Thoracic aorta (tissue), 2 donors: ENCODE results near the gene CDADC1. TPM values are rescaled to one million over a fixed set of nuclear protein-coding genes. Genes with fewer than 3 reads are reported as not detected.
A peak's percentile ranks its signal among the peaks of the same experiment; 100 is the strongest.
"Not testable (repeated sequence)": the region's sequence is repeated elsewhere in the genome, so short reads cannot be mapped to it uniquely, and the experiment has no call there.

ENCODE experiments used
- ATAC-seq: fragments of 150-250 bp; one replicate; pipeline ENCODE4 v1.8.0; 2017; ENCODE audit warnings: low read depth; ENCODE audit not compliant: insufficient number of reproducible peaks, low FRiP score
- DNase-seq: peaks from one replicate; pipeline ENCODE4 v3.0.0-alpha.2; 2020; ENCODE audit warnings: low spot score
- H3K27ac ChIP-seq, 2 donors: fragments of 200-600 bp; sonication (generic); 1 replicate in 1 of 2; 2 replicates in 1 of 2; pipeline ENCODE4 v1.5.1; 2016; ENCODE audit warnings: mild to moderate bottlenecking in 2 of 2, moderate library complexity in 2 of 2
- H3K27me3 ChIP-seq: fragments of 200-600 bp; sonication (generic); replicated peaks from 2 replicates; pipeline ENCODE4 v1.6.0; 2016; ENCODE audit warnings: mild to moderate bottlenecking; ENCODE audit not compliant: insufficient read depth
- H3K36me3 ChIP-seq: fragments of 200-600 bp; sonication (generic); one replicate; pipeline ENCODE4 v1.5.1; 2016
- H3K4me1 ChIP-seq, 2 donors: fragments of 200-600 bp; sonication (generic); 1 replicate in 1 of 2; 2 replicates in 1 of 2; pipeline versions ENCODE4 v1.5.1 to v1.6.0; 2016; ENCODE audit warnings: low read depth in 2 of 2, mild to moderate bottlenecking in 1 of 2; ENCODE audit not compliant: control insufficient read depth in 1 of 2
- H3K4me3 ChIP-seq: fragments of 200-600 bp; sonication (generic); 2 replicates; pipeline ENCODE4 v1.5.1; 2016; ENCODE audit warnings: mild to moderate bottlenecking
- H3K9me3 ChIP-seq: fragments of 200-600 bp; sonication (generic); 2 replicates; pipeline ENCODE4 v1.5.1; 2016
- CTCF ChIP-seq: fragments of 200-600 bp; sonication (generic); IDR thresholded peaks from one replicate; pipeline ENCODE4 v1.5.1; 2019; ENCODE audit warnings: antibody characterized with exemption
- total RNA-seq, 2 donors: library from RNA; depleted of rRNA; stranded (reverse); fragments of >200 nt; gene quantifications; one replicate each; pipeline versions ENCODE4 v1.1.0 to v1.2.3, GENCODE V29; 2016

CDADC1 gene
- total RNA-seq, 2 donors from 2014 or later: 12.8 to 18.5 TPM

GRCh38 chr13:49292742-49293486, 45.2 kb downstream of the CDADC1 start:
- no peaks in the 10 kb centered on the region for H3K9me3 ChIP-seq
- ATAC-seq (no peak), DNase-seq (peak; percentile 82)
- no peak overlapping the region for H3K4me3 ChIP-seq
- TF ChIP-seq CTCF: no peak
- no peaks in the 10 kb centered on the region for H3K27me3 ChIP-seq
- peak overlapping the region in 1 of 2 donors; percentile 12 for H3K27ac ChIP-seq
- H3K4me1 ChIP-seq: peaks cover 0 to 13% of the 10 kb centered on the region in 2 donors
- no peaks in the 10 kb centered on the region for H3K36me3 ChIP-seq

DNA sequence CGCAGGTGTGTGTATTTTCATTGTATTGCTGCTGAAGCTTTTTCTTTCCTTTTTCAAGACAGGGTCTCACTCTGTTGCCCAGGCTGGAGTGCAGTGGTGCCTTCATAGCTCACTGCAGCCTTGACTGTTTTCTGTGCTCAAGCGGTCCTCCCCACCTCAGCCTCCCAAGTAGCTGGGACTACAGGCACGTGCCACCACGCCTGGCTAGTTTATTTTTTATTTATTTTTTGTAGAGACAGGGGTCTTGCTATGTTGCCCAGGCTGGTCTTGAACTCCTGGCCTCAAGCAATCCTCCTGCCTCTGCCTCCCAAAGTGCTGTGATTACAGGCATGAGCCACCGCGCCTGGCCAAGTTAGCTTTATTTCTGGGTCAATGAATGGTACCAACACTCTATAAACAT, 47.0 kb downstream of the CDADC1 start:
- not testable (repeated sequence) for H3K9me3 ChIP-seq, H3K36me3 ChIP-seq, H3K27ac ChIP-seq, H3K4me3 ChIP-seq, H3K27me3 ChIP-seq, ATAC-seq, DNase-seq
- H3K4me1 ChIP-seq: peaks cover 0 to 13% of the 10 kb centered on the region in 2 donors

- H3K4me1 ChIP-seq: peaks cover 0 to 13% of the 10 kb centered on the region in 2 donors
Measured at GRCh38 chr13:49295244-49295643, 47.5 kb downstream of the CDADC1 start.

GRCh38 chr13:49296659-49297058, 48.9 kb downstream of the CDADC1 start:
- ATAC-seq: no peak
- H3K4me1 ChIP-seq: peaks cover 3 to 13% of the 10 kb centered on the region in 2 donors
- H3K27me3 ChIP-seq: no peaks in the 10 kb centered on the region
- no peaks in the 10 kb centered on the region for H3K9me3 ChIP-seq
- no peak overlapping the region for H3K27ac ChIP-seq
- H3K4me3 ChIP-seq: no peak overlapping the region
- no peaks in the 10 kb centered on the region for H3K36me3 ChIP-seq
- no peak for DNase-seq
- no peak for TF ChIP-seq CTCF

More at GRCh38 chr13:49295244-49295643, 47.5 kb downstream of the CDADC1 start:
- no peak for DNase-seq
- Histone ChIP-seq H3K4me3 (no peak overlapping the region), H3K27me3 (no peaks in the 10 kb centered on the region), H3K27ac (no peak overlapping the region), H3K9me3 (no peaks in the 10 kb centered on the region), H3K36me3 (no peaks in the 10 kb centered on the region)
- ATAC-seq: no peak
- no peak for TF ChIP-seq CTCF

DNA sequence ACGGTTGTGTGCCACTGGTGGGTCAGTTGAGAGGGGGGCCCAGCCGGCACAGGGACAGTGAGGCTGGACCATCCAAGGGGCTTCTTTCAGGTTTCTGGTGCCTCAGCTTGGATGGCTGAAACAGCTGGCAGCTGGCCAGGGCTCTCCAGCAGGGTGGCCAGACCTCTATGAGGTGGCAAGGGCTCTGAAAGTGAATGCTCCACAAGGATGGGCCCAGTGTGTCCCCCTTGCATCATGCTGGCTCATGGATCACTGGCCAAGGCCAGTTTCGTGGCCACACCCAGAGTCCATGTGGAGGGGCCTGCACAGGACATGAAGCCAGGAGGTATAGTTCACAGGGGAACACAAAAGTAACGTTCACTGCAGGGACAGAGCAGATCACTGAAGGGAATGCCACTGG, 49.6 kb downstream of the CDADC1 start:
- Histone ChIP-seq H3K27me3 (no peaks in the 10 kb centered on the region), H3K27ac (no peak overlapping the region), H3K4me1 (peaks cover 4 to 11% of the 10 kb centered on the region in 2 donors), H3K4me3 (no peak overlapping the region), H3K36me3 (no peaks in the 10 kb centered on the region), H3K9me3 (no peaks in the 10 kb centered on the region)
- DNase-seq (no peak), ATAC-seq (no peak)
- no peak for TF ChIP-seq CTCF
